Endothelial cell (in vitro differentiated cells): ENCODE measurements around the gene PACS1. TPM values are rescaled to one million over a fixed set of nuclear protein-coding genes. Genes with fewer than 3 reads are reported as not detected.
"Not testable (repeated sequence)": the region's sequence is repeated elsewhere in the genome, so short reads cannot be mapped to it uniquely, and the experiment has no call there.

ENCODE experiments used
- DNase-seq: peaks from one replicate; pipeline ENCODE4 v3.0.0; 2021; ENCODE audit warnings: low spot score
- H3K27ac Mint-ChIP-seq: one replicate; pipeline ENCODE4 v1.8.0; 2021; ENCODE audit warnings: mixed read lengths, inconsistent platforms; ENCODE audit not compliant: unreplicated experiment
- H3K27me3 Mint-ChIP-seq: one replicate; pipeline ENCODE4 v1.8.0; 2021; ENCODE audit warnings: mild to moderate bottlenecking, moderate library complexity, mixed read lengths, inconsistent platforms; ENCODE audit not compliant: unreplicated experiment
- H3K36me3 Mint-ChIP-seq: one replicate; pipeline ENCODE4 v1.8.0; 2021; ENCODE audit warnings: mild to moderate bottlenecking, low read depth, mixed read lengths, inconsistent platforms; ENCODE audit not compliant: unreplicated experiment
- H3K4me1 Mint-ChIP-seq: one replicate; pipeline ENCODE4 v1.8.0; 2021; ENCODE audit warnings: mild to moderate bottlenecking, mixed read lengths, inconsistent platforms; ENCODE audit not compliant: unreplicated experiment
- H3K4me3 Mint-ChIP-seq: one replicate; pipeline ENCODE4 v1.8.0; 2021; ENCODE audit warnings: mild to moderate bottlenecking, mixed read lengths, inconsistent platforms; ENCODE audit not compliant: unreplicated experiment
- H3K9me3 Mint-ChIP-seq: one replicate; pipeline ENCODE4 v1.8.0; 2021; ENCODE audit warnings: mixed read lengths, inconsistent platforms; ENCODE audit not compliant: unreplicated experiment
- CTCF ChIP-seq: fragments of 200-600 bp; sonication (generic); IDR thresholded peaks from one replicate; pipeline ENCODE4 v1.5.0; 2021; ENCODE audit warnings: antibody characterized with exemption; ENCODE audit not compliant: unreplicated experiment
- total RNA-seq: library from RNA; stranded (reverse); fragmentation: NEBNext Ultra II Directional; extraction: Animal tissue kit (Norgen Biotek cat#: 25700); gene quantifications from one replicate; pipeline ENCODE4 v1.2.1, GENCODE V29; 2021; ENCODE audit not compliant: unreplicated experiment

The PACS1 gene
- total RNA-seq, 1 donor from 2014 or later = 114 TPM

DNA sequence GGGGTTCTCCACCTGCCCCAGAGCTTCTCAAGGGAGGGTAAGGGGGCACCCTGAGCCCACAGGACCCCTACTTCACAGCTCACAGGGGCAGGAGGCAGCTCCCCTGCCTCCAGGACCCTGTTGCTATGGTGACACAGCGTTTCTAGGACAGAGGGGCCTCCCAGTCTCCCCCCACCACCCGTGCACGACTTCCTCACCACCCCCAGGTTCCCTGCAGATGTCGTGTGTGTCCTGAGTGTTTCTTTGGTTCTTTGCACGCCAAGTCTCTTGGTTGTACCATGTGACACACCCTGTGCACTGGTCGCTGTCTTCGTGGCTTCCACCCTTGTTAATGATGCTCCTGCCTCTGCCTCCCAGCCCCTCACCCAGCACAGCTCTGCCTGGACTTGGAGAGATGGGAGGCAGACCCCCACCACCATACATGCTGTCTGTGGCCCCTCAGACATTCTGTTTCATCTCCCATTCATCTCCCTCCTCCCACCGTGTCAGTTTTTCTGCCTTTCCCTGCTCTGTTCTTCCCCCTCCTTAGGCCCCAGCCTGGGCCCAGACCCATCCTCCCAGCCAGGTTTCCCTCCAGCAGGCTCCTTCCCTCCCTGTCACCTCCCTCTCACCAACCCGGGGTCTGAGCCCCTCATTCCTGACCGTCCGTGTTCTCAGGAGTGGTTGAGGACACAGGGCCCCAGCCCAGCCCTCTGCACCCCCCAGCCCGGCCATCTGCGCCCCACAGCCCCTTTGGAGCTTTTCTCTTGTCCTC, 173.9 kb downstream of the PACS1 start:
- no peak for DNase-seq
- H3K27ac Mint-ChIP-seq = peak overlapping the region; percentile 57
- no peaks in the 10 kb centered on the region for H3K9me3 Mint-ChIP-seq
- peaks cover 38% of the 10 kb centered on the region for H3K36me3 Mint-ChIP-seq
- H3K4me1 Mint-ChIP-seq = no peaks in the 10 kb centered on the region
- H3K27me3 Mint-ChIP-seq = peaks cover 16% of the 10 kb centered on the region
- H3K4me3 Mint-ChIP-seq = no peak overlapping the region
- TF ChIP-seq CTCF = no peak

GRCh38 chr11:66247295-66247694, 177.2 kb downstream of the PACS1 start:
- H3K4me3 Mint-ChIP-seq = peak overlapping the region; percentile 7
- peaks cover 45% of the 10 kb centered on the region for H3K36me3 Mint-ChIP-seq
- DNase-seq = no peak
- no peak for TF ChIP-seq CTCF
- no peaks in the 10 kb centered on the region for H3K9me3 Mint-ChIP-seq
- peaks cover 10% of the 10 kb centered on the region for H3K27me3 Mint-ChIP-seq
- H3K27ac Mint-ChIP-seq = no peak overlapping the region
- H3K4me1 Mint-ChIP-seq = no peaks in the 10 kb centered on the region

- DNase-seq = no peak
- peaks cover 10% of the 10 kb centered on the region for H3K27me3 Mint-ChIP-seq
- H3K9me3 Mint-ChIP-seq = no peaks in the 10 kb centered on the region
- peaks cover 45% of the 10 kb centered on the region for H3K36me3 Mint-ChIP-seq
- no peak overlapping the region for H3K27ac Mint-ChIP-seq
- H3K4me1 Mint-ChIP-seq = no peaks in the 10 kb centered on the region
- peak overlapping the region; percentile 7 for H3K4me3 Mint-ChIP-seq
- TF ChIP-seq CTCF = no peak
Observed at GRCh38 chr11:66247801-66248200, 177.7 kb downstream of the PACS1 start.

- TF ChIP-seq CTCF = no peak
- H3K27me3 Mint-ChIP-seq = peaks cover 15% of the 10 kb centered on the region
- no peak for DNase-seq
- no peaks in the 10 kb centered on the region for H3K4me1 Mint-ChIP-seq
- no peaks in the 10 kb centered on the region for H3K9me3 Mint-ChIP-seq
- H3K36me3 Mint-ChIP-seq = peaks cover 42% of the 10 kb centered on the region
- H3K4me3 Mint-ChIP-seq = no peak overlapping the region
- peak overlapping the region; percentile 17 for H3K27ac Mint-ChIP-seq
Observed at GRCh38 chr11:66248903-66249302, 178.8 kb downstream of the PACS1 start.

- Mint-ChIP-seq H3K27me3 (peaks cover 11% of the 10 kb centered on the region), H3K36me3 (peaks cover 30% of the 10 kb centered on the region), H3K4me1 (peaks cover 3% of the 10 kb centered on the region), H3K9me3 (no peaks in the 10 kb centered on the region), H3K4me3 (no peak overlapping the region), H3K27ac (no peak overlapping the region)
- no peak for DNase-seq
- TF ChIP-seq CTCF = no peak
Observed at GRCh38 chr11:66251809-66252208, 181.7 kb downstream of the PACS1 start.

DNA sequence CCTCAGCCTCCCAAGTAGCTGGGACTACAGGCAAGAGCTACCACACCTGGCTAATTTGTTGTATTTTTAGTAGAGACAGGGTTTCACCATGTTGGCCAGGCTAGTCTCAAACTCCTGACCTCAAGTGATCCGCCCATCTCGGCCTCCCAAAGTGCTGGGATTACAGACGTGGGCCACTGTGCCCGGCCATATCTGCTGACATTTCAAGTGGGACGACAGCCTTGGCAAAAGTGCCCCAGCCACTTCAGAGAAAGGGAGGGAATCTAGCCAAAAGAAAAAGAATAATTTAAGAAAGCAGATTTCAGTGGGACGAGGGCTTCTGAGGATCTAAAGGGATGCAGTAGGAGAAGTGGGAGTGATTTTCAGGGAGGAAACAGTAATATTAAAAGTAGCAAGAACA, 183.0 kb downstream of the PACS1 start:
- H3K4me1 Mint-ChIP-seq, H3K27ac Mint-ChIP-seq, H3K9me3 Mint-ChIP-seq, DNase-seq, H3K4me3 Mint-ChIP-seq: not testable (repeated sequence)
- peaks cover 24% of the 10 kb centered on the region for H3K36me3 Mint-ChIP-seq
- peaks cover 11% of the 10 kb centered on the region for H3K27me3 Mint-ChIP-seq
